NCI-H2171 treated with DMSO at 0.1 percent for 48 hours (cell line): ENCODE measurements around the gene LDB2.
"Not testable (repeated sequence)": the region's sequence is repeated elsewhere in the genome, so short reads cannot be mapped to it uniquely, and the experiment has no call there.

Source experiments
- DNase-seq: peaks from one replicate; lab custom pipeline; 2025; lab: John Stamatoyannopoulos, UW

The LDB2 gene

GRCh38 chr4:16646459-16646858 lies 252.0 kb downstream of the LDB2 start:
- no peak for DNase-seq

GRCh38 chr4:16643893-16644292 lies 254.6 kb downstream of the LDB2 start:
- DNase-seq = no peak

GRCh38 chr4:16642897-16643296 lies 255.5 kb downstream of the LDB2 start:
- no peak for DNase-seq

- DNase-seq = no peak
These were observed 256.5 kb downstream of the LDB2 start for GRCh38 chr4:16641971-16642370.

GRCh38 chr4:16636912-16637630 lies 261.4 kb downstream of the LDB2 start:
- DNase-seq = no peak

GRCh38 chr4:16636304-16636703 lies 262.1 kb downstream of the LDB2 start:
- no peak for DNase-seq

GRCh38 chr4:16629274-16629673 lies 269.2 kb downstream of the LDB2 start:
- not testable (repeated sequence) for DNase-seq

GRCh38 chr4:16628835-16629234 lies 269.6 kb downstream of the LDB2 start:
- not testable (repeated sequence) for DNase-seq

GRCh38 chr4:16627999-16628398 lies 270.4 kb downstream of the LDB2 start:
- no peak for DNase-seq

GRCh38 chr4:16626945-16627344 lies 271.5 kb downstream of the LDB2 start:
- DNase-seq = no peak

GRCh38 chr4:16622826-16623225 lies 275.6 kb downstream of the LDB2 start:
- no peak for DNase-seq

GRCh38 chr4:16617435-16617834 lies 281.0 kb downstream of the LDB2 start:
- no peak for DNase-seq

GRCh38 chr4:16617011-16617410 lies 281.4 kb downstream of the LDB2 start:
- no peak for DNase-seq

GRCh38 chr4:16609170-16609758 lies 289.2 kb downstream of the LDB2 start:
- DNase-seq = no peak

- no peak for DNase-seq
These were observed 289.8 kb downstream of the LDB2 start for GRCh38 chr4:16608611-16609125.

- no peak for DNase-seq
These were observed 290.3 kb downstream of the LDB2 start for GRCh38 chr4:16608123-16608522.

- DNase-seq = no peak
These were observed 291.0 kb downstream of the LDB2 start for GRCh38 chr4:16607241-16608066.

- no peak for DNase-seq
These were observed 291.8 kb downstream of the LDB2 start for GRCh38 chr4:16606691-16607090.

- DNase-seq = no peak
These were observed 295.3 kb downstream of the LDB2 start for GRCh38 chr4:16603178-16603577.

GRCh38 chr4:16598597-16599206 lies 299.7 kb downstream of the LDB2 start:
- no peak for DNase-seq

- no peak for DNase-seq
These were observed 300.4 kb downstream of the LDB2 start for GRCh38 chr4:16597845-16598596.

- no peak for DNase-seq
These were observed 301.0 kb downstream of the LDB2 start for GRCh38 chr4:16597443-16597842.
